Measurements from ENCODE around the gene CNST. TPM values are rescaled to one million over a fixed set of nuclear protein-coding genes. Genes with fewer than 3 reads are reported as not detected.

The CNST gene
- total RNA-seq, 4 donors from 2014 or later = 41.6 to 81.9 (median 65.6) TPM

DNA sequence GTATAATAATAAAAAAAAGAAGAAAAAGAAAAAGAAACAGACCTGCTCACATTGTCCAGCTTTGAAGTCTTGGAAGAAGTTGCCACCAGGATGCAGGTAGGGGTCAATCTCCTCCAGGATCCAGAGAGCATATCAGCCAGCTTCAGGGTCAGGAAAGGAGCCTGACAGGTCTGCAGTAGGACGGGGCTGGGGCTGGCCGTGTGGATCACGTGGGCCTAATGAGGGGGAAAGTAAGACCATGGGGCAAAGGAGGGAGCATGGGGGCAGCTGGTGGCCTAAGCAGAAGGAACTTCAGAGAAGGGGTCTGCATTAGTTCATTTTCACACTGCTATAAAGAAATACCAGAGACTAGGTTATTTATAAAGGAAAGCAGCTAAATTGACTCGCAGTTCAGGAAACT, 39.9 kb upstream of the CNST start:
- WGBS, 2 donors (ENCODE audit: low coverage in 1 of 2) = 80 to 89% methylated on average over 2 to 4 of the region's 4 CpGs
- H3K4me3 ChIP-seq = no peak overlapping the region
- H3K36me3 ChIP-seq = no peaks in the 10 kb centered on the region
- no peak overlapping the region for H3K27ac ChIP-seq
- H3K4me1 ChIP-seq = no peaks in the 10 kb centered on the region
- H3K27me3 ChIP-seq = no peaks in the 10 kb centered on the region
- TF ChIP-seq EP300 (IDR thresholded peaks at IDR 0.05) = no peak
- TF ChIP-seq POLR2AphosphoS5 (IDR thresholded peaks at IDR 0.05) = no peak
- no peak for TF ChIP-seq POLR2A (IDR thresholded peaks at IDR 0.05)
- TF ChIP-seq, protein P1, sequence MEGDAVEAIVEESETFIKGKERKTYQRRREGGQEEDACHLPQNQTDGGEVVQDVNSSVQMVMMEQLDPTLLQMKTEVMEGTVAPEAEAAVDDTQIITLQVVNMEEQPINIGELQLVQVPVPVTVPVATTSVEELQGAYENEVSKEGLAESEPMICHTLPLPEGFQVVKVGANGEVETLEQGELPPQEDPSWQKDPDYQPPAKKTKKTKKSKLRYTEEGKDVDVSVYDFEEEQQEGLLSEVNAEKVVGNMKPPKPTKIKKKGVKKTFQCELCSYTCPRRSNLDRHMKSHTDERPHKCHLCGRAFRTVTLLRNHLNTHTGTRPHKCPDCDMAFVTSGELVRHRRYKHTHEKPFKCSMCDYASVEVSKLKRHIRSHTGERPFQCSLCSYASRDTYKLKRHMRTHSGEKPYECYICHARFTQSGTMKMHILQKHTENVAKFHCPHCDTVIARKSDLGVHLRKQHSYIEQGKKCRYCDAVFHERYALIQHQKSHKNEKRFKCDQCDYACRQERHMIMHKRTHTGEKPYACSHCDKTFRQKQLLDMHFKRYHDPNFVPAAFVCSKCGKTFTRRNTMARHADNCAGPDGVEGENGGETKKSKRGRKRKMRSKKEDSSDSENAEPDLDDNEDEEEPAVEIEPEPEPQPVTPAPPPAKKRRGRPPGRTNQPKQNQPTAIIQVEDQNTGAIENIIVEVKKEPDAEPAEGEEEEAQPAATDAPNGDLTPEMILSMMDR (IDR thresholded peaks at IDR 0.05) = no peak
- no peak for ATAC-seq
- peaks cover 0 to 16% (median 0%) of the 10 kb centered on the region in 3 donors for H3K9me3 ChIP-seq

DNA sequence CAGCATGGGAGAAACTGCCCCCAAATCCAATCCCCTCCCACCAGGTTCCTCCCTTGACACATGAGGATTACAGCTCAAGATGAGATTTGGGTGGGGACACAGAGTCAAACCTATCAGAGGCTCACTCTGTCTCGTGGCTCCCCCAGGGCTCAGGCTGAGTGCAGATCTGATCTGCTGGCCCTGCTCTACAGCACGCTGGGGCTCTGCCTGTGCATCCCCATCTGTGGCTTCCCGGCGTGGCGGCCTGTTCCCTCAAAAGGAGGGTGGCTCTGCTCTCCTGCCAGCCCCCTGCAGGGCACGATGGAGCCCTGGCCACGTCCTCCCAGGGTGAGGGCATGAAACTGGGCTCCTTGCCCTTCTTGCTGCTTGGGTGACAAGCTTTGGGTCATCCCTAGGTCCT, 39.3 kb upstream of the CNST start:
- Histone ChIP-seq H3K9me3 (peaks cover 0 to 22% (median 0%) of the 10 kb centered on the region in 3 donors), H3K4me3 (no peak overlapping the region), H3K27ac (no peak overlapping the region), H3K36me3 (no peaks in the 10 kb centered on the region), H3K27me3 (no peaks in the 10 kb centered on the region), H3K4me1 (no peaks in the 10 kb centered on the region)
- WGBS, 2 donors (ENCODE audit: low coverage in 1 of 2) = no CpG with 5 or more reads among the region's 7 CpGs
- no peak for ATAC-seq
- TF ChIP-seq, protein P1 (IDR thresholded peaks at IDR 0.05) = no peak
- TF ChIP-seq EP300 (IDR thresholded peaks at IDR 0.05) = no peak
- no peak for TF ChIP-seq POLR2A (IDR thresholded peaks at IDR 0.05)
- TF ChIP-seq POLR2AphosphoS5 (IDR thresholded peaks at IDR 0.05) = no peak

DNA sequence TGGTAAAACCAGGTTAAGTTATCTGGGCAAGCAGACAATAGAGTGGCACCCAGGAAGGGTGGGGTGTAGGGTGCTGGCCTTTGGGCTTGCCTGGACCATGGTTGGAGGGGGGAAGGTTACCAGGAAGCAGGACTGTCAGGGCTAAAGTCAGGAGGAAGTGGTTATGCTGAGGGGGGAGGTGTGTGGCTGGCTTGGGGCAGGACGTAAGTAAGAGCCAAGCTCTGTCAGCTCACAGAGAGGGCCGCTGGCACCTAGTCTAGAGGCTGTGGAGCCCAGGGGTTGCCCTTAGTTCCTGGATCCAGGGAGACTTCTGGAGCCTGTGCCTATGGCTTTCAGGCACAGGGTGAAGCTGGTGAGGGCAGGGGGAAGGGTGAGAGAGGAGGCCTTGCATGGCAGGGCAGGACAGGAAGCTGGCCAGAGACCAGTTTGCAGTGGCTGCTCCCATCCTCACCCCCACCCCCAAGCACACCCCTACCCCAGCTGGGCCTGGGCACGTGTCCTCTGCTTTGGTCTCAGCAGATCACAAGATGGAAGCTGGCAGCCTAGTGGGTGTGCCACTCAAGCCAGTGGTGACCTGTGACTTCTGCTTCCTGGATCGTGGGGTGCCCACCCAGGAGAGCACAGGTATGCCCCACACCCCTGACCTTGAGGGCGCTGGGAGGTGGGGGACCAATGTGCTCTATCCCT, 38.7 kb upstream of the CNST start:
- no peak for ATAC-seq
- no peaks in the 10 kb centered on the region for H3K27me3 ChIP-seq
- H3K27ac ChIP-seq = no peak overlapping the region
- no peaks in the 10 kb centered on the region for H3K36me3 ChIP-seq
- WGBS, 2 donors (ENCODE audit: low coverage in 1 of 2) = 35% methylated on average over 2 of the region's 5 CpGs; no CpG with 5 or more reads in 1 of the 2 donors
- H3K9me3 ChIP-seq = peaks cover 0 to 23% (median 0%) of the 10 kb centered on the region in 3 donors
- TF ChIP-seq POLR2AphosphoS5 (IDR thresholded peaks at IDR 0.05) = no peak
- TF ChIP-seq, protein P1 (IDR thresholded peaks at IDR 0.05) = no peak
- H3K4me1 ChIP-seq = no peaks in the 10 kb centered on the region
- H3K4me3 ChIP-seq = no peak overlapping the region

DNA sequence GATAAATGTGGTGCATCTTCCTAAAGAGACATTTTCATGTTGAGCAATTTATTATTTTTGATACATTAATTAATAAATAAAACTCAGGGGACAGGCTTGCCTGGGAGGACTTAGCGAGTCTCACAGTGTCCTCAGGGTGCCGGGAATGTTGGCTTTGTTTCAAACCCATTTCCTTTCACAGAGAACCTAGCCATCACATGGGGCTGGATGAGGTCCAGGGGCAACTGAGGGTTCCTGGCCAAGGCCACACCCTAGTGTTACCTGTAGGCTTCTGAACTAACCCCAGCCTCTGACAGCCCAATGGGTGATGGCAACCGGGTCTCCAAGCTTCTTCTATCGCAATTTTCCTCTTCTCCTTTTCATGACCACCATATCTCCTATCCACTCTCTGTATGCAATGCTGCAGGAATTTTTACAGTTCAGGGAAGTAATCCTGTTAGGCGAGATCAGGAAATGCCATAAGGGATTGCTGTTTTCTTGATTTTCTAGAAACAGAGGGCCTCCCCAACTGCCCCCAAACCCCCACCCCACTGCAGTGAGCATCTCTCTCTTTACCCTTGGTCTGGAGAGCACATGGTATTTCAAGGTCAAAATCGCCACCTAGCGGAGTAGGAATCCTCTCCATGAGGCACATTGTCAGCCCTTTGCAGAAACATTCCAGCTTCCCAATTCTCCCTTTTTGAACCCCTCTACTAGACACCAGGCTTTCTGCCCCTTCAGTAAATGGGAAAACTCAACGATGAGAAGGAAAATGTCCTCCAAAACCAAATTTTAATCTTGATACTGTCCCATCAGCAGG, 37.1 kb upstream of the CNST start:
- peaks cover 0 to 23% (median 0%) of the 10 kb centered on the region in 3 donors for H3K9me3 ChIP-seq

More for the DNA sequence above, 37.1 kb upstream of the CNST start:
- ATAC-seq = no peak
- Histone ChIP-seq H3K4me3 (no peak overlapping the region), H3K36me3 (no peaks in the 10 kb centered on the region), H3K27me3 (no peaks in the 10 kb centered on the region), H3K27ac (no peak overlapping the region), H3K4me1 (no peaks in the 10 kb centered on the region)
- TF ChIP-seq, protein P1 (IDR thresholded peaks at IDR 0.05) = no peak
- TF ChIP-seq EP300 (IDR thresholded peaks at IDR 0.05) (no peak), POLR2A (IDR thresholded peaks at IDR 0.05) (no peak), POLR2AphosphoS5 (IDR thresholded peaks at IDR 0.05) (no peak)
- 72 to 77% methylated on average over 5 to 7 of the region's 8 CpGs for WGBS, 2 donors (ENCODE audit: low coverage in 1 of 2)

Measured in gastroesophageal sphincter (tissue), 4 donors.